Suprapubic skin (tissue), 4 donors: ENCODE measurements around the gene NRN1.

Source experiments
- CTCF ChIP-seq, 2 donors: fragments of 200-600 bp in 1 of 2; fragments of 450-650 bp in 1 of 2; sonication (generic) in 1 of 2; IDR thresholded peaks; one replicate each; pipeline ENCODE4 v1.5.1; 2016 to 2019; ENCODE audit warnings: antibody characterized with exemption in 2 of 2, mild to moderate bottlenecking in 1 of 2, moderate library complexity in 1 of 2
- EP300 ChIP-seq: sonication (generic); formaldehyde crosslinking; IDR thresholded peaks from one replicate; pipeline ENCODE4 v1.6.1; 2017; ENCODE audit warnings: antibody characterized with exemption
- POLR2A ChIP-seq, 2 donors: fragments of 450-650 bp; IDR thresholded peaks; one replicate each; pipeline ENCODE4 v1.6.1; 2017; ENCODE audit warnings: antibody characterized with exemption in 2 of 2, mild to moderate bottlenecking in 2 of 2, moderate library complexity in 2 of 2
- POLR2AphosphoS5 ChIP-seq, 3 donors: sonication (generic); formaldehyde crosslinking; IDR thresholded peaks; one replicate each; pipeline ENCODE4 v1.6.1; 2017; ENCODE audit warnings: antibody characterized with exemption in 3 of 3

GRCh38 chr6:5976811-5977210 lies 29.9 kb downstream of the NRN1 start:
- TF ChIP-seq CTCF (IDR thresholded peaks at IDR 0.05) = no peak
- no peak for TF ChIP-seq POLR2AphosphoS5 (IDR thresholded peaks at IDR 0.05)
- TF ChIP-seq POLR2A (IDR thresholded peaks at IDR 0.05) = no peak
- no peak for TF ChIP-seq EP300
